Endothelial cell of umbilical vein (primary cell): ENCODE data around the gene NT5M. TPM values are rescaled to one million over a fixed set of nuclear protein-coding genes. Genes with fewer than 3 reads are reported as not detected.

Experiments used
- BruUV-seq: library from RNA; stranded (reverse); fragments of 400-500 nt; replicated peaks from 2 replicates; lab custom pipeline; 2021; lab: Mats Ljungman, UMichigan
- CTCF ChIA-PET: fragments of 300-600, 350-600 bp; sonication (Branson Sonifier 250); formaldehyde crosslinking; loops from one replicate; lab custom pipeline; 2021; ENCODE audit warnings: antibody characterized with exemption, inconsistent platforms; lab: Charles Lee
- POLR2A ChIA-PET: fragments of 300-600, 350-600 bp; sonication (Branson Sonifier 250); formaldehyde crosslinking; loops from one replicate; lab custom pipeline; 2021; ENCODE audit warnings: antibody characterized with exemption, inconsistent platforms; lab: Charles Lee
- DNase-seq: peaks from one replicate; pipeline ENCODE4 v3.0.0-alpha.2; 2011; ENCODE audit warnings: low read depth, low spot score
- FAIRE-seq: peaks from 2 replicates; lab custom pipeline; 2011; peaks lifted over from hg19 to GRCh38; lab: Jason Lieb, UNC
- H2AFZ ChIP-seq: 2 replicates; pipeline ENCODE4 v1.6.0; 2012; ENCODE audit warnings: low read depth, low read length, control low read depth, inconsistent platforms
- H3K27ac ChIP-seq: 2 replicates; pipeline ENCODE4 v1.5.1; 2011; ENCODE audit warnings: low read depth, mild to moderate bottlenecking, control low read depth, low read length, moderate library complexity; ENCODE audit not compliant: insufficient read depth
- H3K27me3 ChIP-seq, 2 experiments: 2 replicates each; pipeline versions ENCODE4 v1.6.0 to v1.6.1; 2011; ENCODE audit warnings: low read length in 2 of 2, mixed read lengths in 1 of 2; ENCODE audit not compliant: control insufficient read depth in 2 of 2, insufficient read depth in 2 of 2
- H3K36me3 ChIP-seq, 2 experiments: 2 replicates in 1 of 2; 3 replicates in 1 of 2; pipeline ENCODE4 v1.5.1; 2011; ENCODE audit warnings: low read length in 2 of 2, mild to moderate bottlenecking in 1 of 2, moderate library complexity in 1 of 2; ENCODE audit not compliant: control insufficient read depth in 2 of 2, insufficient read depth in 2 of 2; ENCODE audit errors: extremely low read depth in 1 of 2
- H3K4me1 ChIP-seq: 3 replicates; pipeline ENCODE4 v1.5.1; 2011; ENCODE audit warnings: mild to moderate bottlenecking, low read length; ENCODE audit not compliant: control insufficient read depth, insufficient read depth; ENCODE audit errors: extremely low read depth
- H3K4me2 ChIP-seq: 2 replicates; pipeline ENCODE4 v1.6.1; 2011; ENCODE audit warnings: low read length, control low read depth, mixed read lengths; ENCODE audit not compliant: insufficient read depth
- H3K4me3 ChIP-seq, 3 experiments: fragments of 200-600 bp in 1 of 3; sonication (generic), shearing (Covaris generic) in 1 of 3; replicated peaks in 1 of 3; 2 replicates each; pipeline ENCODE4 v1.5.1; 2011 to 2016; ENCODE audit warnings: control low read depth in 3 of 3, low read length in 3 of 3, mild to moderate bottlenecking in 2 of 3, inconsistent platforms in 1 of 3, low read depth in 1 of 3, moderate library complexity in 1 of 3; ENCODE audit not compliant: insufficient read depth in 1 of 3
- H3K79me2 ChIP-seq: 2 replicates; pipeline ENCODE4 v1.6.0; 2012; ENCODE audit warnings: low read length, inconsistent platforms; ENCODE audit not compliant: control insufficient read depth, insufficient read depth
- H3K9ac ChIP-seq: replicated peaks from 2 replicates; pipeline ENCODE3; 2011; ENCODE audit warnings: low read length, control low read depth; ENCODE audit not compliant: insufficient read depth; ENCODE audit errors: extremely low read depth
- H3K9me1 ChIP-seq: replicated peaks from 3 replicates; pipeline ENCODE4 v1.6.0; 2011; ENCODE audit warnings: mild to moderate bottlenecking, low read length; ENCODE audit not compliant: control insufficient read depth, insufficient read depth; ENCODE audit errors: extremely low read depth
- H3K9me3 ChIP-seq: replicated peaks from 2 replicates; pipeline ENCODE4 v1.5.1; 2012; ENCODE audit warnings: low read length, inconsistent platforms; ENCODE audit not compliant: control insufficient read depth, insufficient read depth
- H4K20me1 ChIP-seq: replicated peaks from 2 replicates; pipeline ENCODE3; 2011; ENCODE audit warnings: mild to moderate bottlenecking, low read length; ENCODE audit not compliant: control insufficient read depth, insufficient read depth; ENCODE audit errors: extremely low read depth
- CTCF ChIP-seq, 2 donors: IDR thresholded peaks; 1 replicate in 1 of 2; 2 replicates in 1 of 2; pipeline ENCODE4 v1.5.1; 2011; ENCODE audit warnings: low read length in 2 of 2, mild to moderate bottlenecking in 2 of 2, moderate library complexity in 2 of 2, control low read depth in 1 of 2, inconsistent platforms in 1 of 2, low read depth in 1 of 2; ENCODE audit not compliant: insufficient read depth in 1 of 2; ENCODE audit errors: extremely low read depth in 1 of 2
- EZH2 ChIP-seq: IDR thresholded peaks from 2 replicates; pipeline ENCODE4 v1.6.1; 2012; ENCODE audit warnings: borderline replicate concordance, low read depth, mild to moderate bottlenecking, moderate library complexity, low read length, inconsistent platforms; ENCODE audit not compliant: severe bottlenecking
- FOS ChIP-seq: IDR thresholded peaks from 2 replicates; pipeline ENCODE4 v1.6.1; 2011; ENCODE audit warnings: mild to moderate bottlenecking, low read length, moderate library complexity, borderline replicate concordance; ENCODE audit not compliant: insufficient read depth
- GATA2 ChIP-seq: IDR thresholded peaks from 2 replicates; pipeline ENCODE4 v1.7.0; 2011; ENCODE audit warnings: low read depth, mild to moderate bottlenecking, moderate library complexity, mixed read lengths, low read length; ENCODE audit not compliant: insufficient read length, insufficient read depth
- JUN ChIP-seq: IDR thresholded peaks from 2 replicates; pipeline ENCODE4 v1.6.1; 2011; ENCODE audit warnings: borderline replicate concordance, low read depth; ENCODE audit not compliant: insufficient read length, insufficient read depth
- MAX ChIP-seq: IDR thresholded peaks from 2 replicates; pipeline ENCODE4 v1.6.1; 2011; ENCODE audit not compliant: insufficient read depth, insufficient read length
- MYC ChIP-seq: IDR thresholded peaks from one replicate; pipeline ENCODE4 v1.6.1; 2011; ENCODE audit warnings: mild to moderate bottlenecking, low read depth, low read length
- POLR2A ChIP-seq: IDR thresholded peaks from 2 replicates; pipeline ENCODE4 v1.6.1; 2012; ENCODE audit warnings: low read depth, mild to moderate bottlenecking, control low read depth, low read length
- POLR2AphosphoS5 ChIP-seq: IDR thresholded peaks from 2 replicates; pipeline ENCODE4 v1.6.1; 2012; ENCODE audit warnings: low read depth, mild to moderate bottlenecking, control low read depth, low read length, moderate library complexity; ENCODE audit not compliant: insufficient read depth
- dilution Hi-C: fragments of 300-500 bp; cut with MboI; formaldehyde crosslinking; loops from one replicate; pipeline ENCODE4 v1.15.0; 2019; ENCODE audit warnings: low sequenced_read_pairs; ENCODE audit not compliant: extremely low pct_ligation_motif_present
- intact Hi-C: fragments of 100-400 bp; cut with micrococcal nuclease; formaldehyde crosslinking; loops from one replicate; pipeline ENCODE4 v1.10.0; 2022
- polyA plus RNA-seq, 4 experiments: library from polyadenylated mRNA; depleted of rRNA in 3 of 4; stranded (reverse) in 3 of 4; unstranded in 1 of 4; fragments of >200 nt; gene quantifications; 2 replicates each; pipeline versions ENCODE4 v1.2.1 to v1.2.3, GENCODE V29; 2011 to 2012; ENCODE audit warnings: missing spikeins in 1 of 4
- total RNA-seq: library from RNA; stranded (reverse); gene quantifications from 2 replicates; pipeline ENCODE4 v1.2.3, GENCODE V29; 2021

The NT5M gene
- total and polyA plus RNA-seq, 2 donors (not counting 3 experiments of a cell fraction or from before 2014, with no cell fraction given), result 0.91 to 3.0 TPM

GRCh38 chr17:17344507-17345293 lies 41.5 kb downstream of the NT5M start:
- H3K79me2 ChIP-seq, result no peaks in the 10 kb centered on the region
- FAIRE-seq, result no peak
- H2AFZ ChIP-seq, result no peak overlapping the region
- H3K9ac ChIP-seq, result no peak overlapping the region
- TF ChIP-seq MAX (no peak), GATA2 (no peak), JUN (no peak), CTCF (IDR thresholded peaks at IDR 0.05; ENCODE audit: extremely low read depth in 1 of 2, insufficient read depth in 1 of 2, low read depth in 1 of 2, low read length in 2 of 2) (no peak), POLR2A (no peak), FOS (no peak), EZH2 (no peak), POLR2AphosphoS5 (no peak), MYC (no peak)
- ChIA-PET POLR2A (no interaction called here), CTCF (interaction anchor here (0.6 kb wide), 1 partner anchor 118 kb away, joined by 3 read pairs; no protein-coding TSS in a partner anchor)
- no TSS peak for BruUV-seq
- H3K4me3 ChIP-seq, result no peak overlapping the region
- dilution Hi-C loops (no loop called here), intact Hi-C loops (no loop called here)
- no peaks in the 10 kb centered on the region for H3K36me3 ChIP-seq
- no peak for DNase-seq
- no peaks in the 10 kb centered on the region for H3K9me3 ChIP-seq
- H3K4me2 ChIP-seq, result no peak overlapping the region
- H4K20me1 ChIP-seq, result no peaks in the 10 kb centered on the region
- no peaks in the 10 kb centered on the region for H3K27me3 ChIP-seq
- no peaks in the 10 kb centered on the region for H3K9me1 ChIP-seq
- no peak overlapping the region for H3K27ac ChIP-seq
- H3K4me1 ChIP-seq, result no peaks in the 10 kb centered on the region
